ENCODE data around the gene FEV. TPM values are rescaled to one million over a fixed set of nuclear protein-coding genes. Genes with fewer than 3 reads are reported as not detected.

The FEV gene
- polyA plus RNA-seq, 3 donors: not detected

- no peaks in the 10 kb centered on the region for H3K36me3 ChIP-seq (replicated peaks in 1 of 2; ENCODE audit: control insufficient read depth in 1 of 2, insufficient read depth in 2 of 2, low read length in 2 of 2)
- TF ChIP-seq, protein P1, sequence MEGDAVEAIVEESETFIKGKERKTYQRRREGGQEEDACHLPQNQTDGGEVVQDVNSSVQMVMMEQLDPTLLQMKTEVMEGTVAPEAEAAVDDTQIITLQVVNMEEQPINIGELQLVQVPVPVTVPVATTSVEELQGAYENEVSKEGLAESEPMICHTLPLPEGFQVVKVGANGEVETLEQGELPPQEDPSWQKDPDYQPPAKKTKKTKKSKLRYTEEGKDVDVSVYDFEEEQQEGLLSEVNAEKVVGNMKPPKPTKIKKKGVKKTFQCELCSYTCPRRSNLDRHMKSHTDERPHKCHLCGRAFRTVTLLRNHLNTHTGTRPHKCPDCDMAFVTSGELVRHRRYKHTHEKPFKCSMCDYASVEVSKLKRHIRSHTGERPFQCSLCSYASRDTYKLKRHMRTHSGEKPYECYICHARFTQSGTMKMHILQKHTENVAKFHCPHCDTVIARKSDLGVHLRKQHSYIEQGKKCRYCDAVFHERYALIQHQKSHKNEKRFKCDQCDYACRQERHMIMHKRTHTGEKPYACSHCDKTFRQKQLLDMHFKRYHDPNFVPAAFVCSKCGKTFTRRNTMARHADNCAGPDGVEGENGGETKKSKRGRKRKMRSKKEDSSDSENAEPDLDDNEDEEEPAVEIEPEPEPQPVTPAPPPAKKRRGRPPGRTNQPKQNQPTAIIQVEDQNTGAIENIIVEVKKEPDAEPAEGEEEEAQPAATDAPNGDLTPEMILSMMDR (IDR thresholded peaks at IDR 0.05): no peak
- H2AFZ ChIP-seq (ENCODE audit: insufficient read depth, low read depth, low read length, poor library complexity, severe bottlenecking): no peak overlapping the region
- H3K4me1 ChIP-seq (ENCODE audit: control insufficient read depth in 1 of 2, insufficient read depth in 2 of 2, low read length in 2 of 2): peaks cover 11 to 17% of the 10 kb centered on the region in 2 donors
- H3K27ac ChIP-seq (ENCODE audit: low read depth in 1 of 2, low read length in 2 of 2): no peak overlapping the region
- peaks cover 11% of the 10 kb centered on the region for H3K4me1 Mint-ChIP-seq
- H3K4me3 ChIP-seq (replicated peaks in 1 of 3; ENCODE audit: low read depth in 2 of 3, low read length in 3 of 3): no peak overlapping the region
- no peaks in the 10 kb centered on the region for H3K27me3 ChIP-seq (ENCODE audit: control insufficient read depth in 2 of 2, insufficient read depth in 2 of 2, low read length in 2 of 2)
- no peaks in the 10 kb centered on the region for H3K9me3 ChIP-seq (replicated peaks in 1 of 2; ENCODE audit: control insufficient read depth in 1 of 2, insufficient read depth in 1 of 2, low read length in 2 of 2)
- H3K36me3 Mint-ChIP-seq: no peaks in the 10 kb centered on the region
- H3K9ac ChIP-seq (ENCODE audit: insufficient read depth, low read length, poor library complexity, severe bottlenecking): no peak overlapping the region
- H3K4me3 Mint-ChIP-seq: no peak overlapping the region
- no peaks in the 10 kb centered on the region for H3K79me2 ChIP-seq (ENCODE audit: insufficient read depth, low read length)
- intact Hi-C loops (cut with micrococcal nuclease): no loop called here
- DNase-seq: no peak
- H3K27me3 Mint-ChIP-seq (ENCODE audit: low read depth in 3 of 3): peaks cover 4 to 13% (median 4%) of the 10 kb centered on the region in 3 donors
- H3K9me3 Mint-ChIP-seq: peaks cover 0 to 1% (median 0%) of the 10 kb centered on the region in 7 donors
- H3K27ac Mint-ChIP-seq: no peak overlapping the region
- H4K20me1 ChIP-seq (ENCODE audit: insufficient read depth, low read length): no peaks in the 10 kb centered on the region
- H3K4me2 ChIP-seq (replicated peaks; ENCODE audit: extremely low read depth, low read length, poor library complexity, severe bottlenecking): no peak overlapping the region
- 88% methylated on average over 6 of the region's 11 CpGs for WGBS (ENCODE audit: insufficient coverage)
Measured at GRCh38 chr2:219024059-219024458, 39.1 kb upstream of the FEV start.

GRCh38 chr2:219023045-219023605 is 38.1 kb upstream of the FEV start:
- TF ChIP-seq, protein P1 (IDR thresholded peaks at IDR 0.05): no peak
- no peak for DNase-seq
- intact Hi-C loops (cut with micrococcal nuclease): no loop called here
- no peak overlapping the region for H3K4me3 ChIP-seq (replicated peaks in 1 of 3; ENCODE audit: low read depth in 2 of 3, low read length in 3 of 3)
- H3K36me3 Mint-ChIP-seq: no peaks in the 10 kb centered on the region
- no peaks in the 10 kb centered on the region for H3K9me3 ChIP-seq (replicated peaks in 1 of 2; ENCODE audit: control insufficient read depth in 1 of 2, insufficient read depth in 1 of 2, low read length in 2 of 2)
- peaks cover 11 to 17% of the 10 kb centered on the region in 2 donors for H3K4me1 ChIP-seq (ENCODE audit: control insufficient read depth in 1 of 2, insufficient read depth in 2 of 2, low read length in 2 of 2)
- no peaks in the 10 kb centered on the region for H3K9me3 Mint-ChIP-seq
- no peak overlapping the region for H3K27ac Mint-ChIP-seq
- 96% methylated on average over 6 of the region's 12 CpGs for WGBS (ENCODE audit: insufficient coverage)
- H3K79me2 ChIP-seq (ENCODE audit: insufficient read depth, low read length): no peaks in the 10 kb centered on the region
- H3K4me1 Mint-ChIP-seq: peaks cover 11% of the 10 kb centered on the region
- H4K20me1 ChIP-seq (ENCODE audit: insufficient read depth, low read length): no peaks in the 10 kb centered on the region
- H2AFZ ChIP-seq (ENCODE audit: insufficient read depth, low read depth, low read length, poor library complexity, severe bottlenecking): no peak overlapping the region
- H3K9ac ChIP-seq (ENCODE audit: insufficient read depth, low read length, poor library complexity, severe bottlenecking): no peak overlapping the region
- peaks cover 2 to 10% (median 4%) of the 10 kb centered on the region in 3 donors for H3K27me3 Mint-ChIP-seq (ENCODE audit: low read depth in 3 of 3)
- H3K36me3 ChIP-seq (replicated peaks in 1 of 2; ENCODE audit: control insufficient read depth in 1 of 2, insufficient read depth in 2 of 2, low read length in 2 of 2): no peaks in the 10 kb centered on the region
- no peak overlapping the region for H3K4me2 ChIP-seq (replicated peaks; ENCODE audit: extremely low read depth, low read length, poor library complexity, severe bottlenecking)
- H3K27ac ChIP-seq (ENCODE audit: low read depth in 1 of 2, low read length in 2 of 2): no peak overlapping the region
- no peaks in the 10 kb centered on the region for H3K27me3 ChIP-seq (ENCODE audit: control insufficient read depth in 2 of 2, insufficient read depth in 2 of 2, low read length in 2 of 2)
- H3K4me3 Mint-ChIP-seq: no peak overlapping the region
